GM12878 (cell line): ENCODE results near the gene NME8. TPM values are rescaled to one million over a fixed set of nuclear protein-coding genes. Genes with fewer than 3 reads are reported as not detected.

Experiments
- ATAC-seq: fragments of 200-7000 bp; cut with Tn5 transposase; 3 replicates; pipeline ENCODE4 v1.9.1; 2020; ENCODE audit warnings: mild to moderate bottlenecking, moderate library complexity
- BruUV-seq: library from RNA; stranded (reverse); fragments of 400-500 nt; replicated peaks from 2 replicates; lab custom pipeline; 2021; lab: Mats Ljungman, UMichigan
- CTCF ChIA-PET: fragments of 300-600 bp; sonication (Branson Sonifier 250); formaldehyde crosslinking; extraction: SDS; loops from one replicate; lab custom pipeline; 2021; ENCODE audit warnings: inconsistent platforms; lab: Yijun Ruan, JAX
- POLR2A ChIA-PET: fragments of 350-600 bp; formaldehyde crosslinking; extraction: SDS; loops from one replicate; lab custom pipeline; 2021; ENCODE audit warnings: inconsistent platforms; lab: Charles Lee
- RAD21 ChIA-PET: fragments of 300-600 bp; sonication (Branson Sonifier 250); formaldehyde crosslinking; loops from one replicate; lab custom pipeline; 2023; ENCODE audit warnings: antibody characterized with exemption; ENCODE audit not compliant: unreplicated experiment; lab: Charles Lee
- SMC1A ChIA-PET: fragments of 300-600 bp; sonication (Branson Sonifier 250); formaldehyde crosslinking; loops from one replicate; lab custom pipeline; 2023; ENCODE audit not compliant: unreplicated experiment, uncharacterized antibody; lab: Charles Lee
- DNase-seq: peaks from one replicate; pipeline ENCODE4 v3.0.0-alpha.2; 2011; ENCODE audit warnings: low read depth, low spot score
- FAIRE-seq: peaks from 3 replicates; lab custom pipeline; 2011; peaks lifted over from hg19 to GRCh38; lab: Jason Lieb, UNC
- H2AFZ ChIP-seq: 2 replicates; pipeline ENCODE4 v1.6.0; 2011; ENCODE audit warnings: low read depth, low read length, control low read depth; ENCODE audit not compliant: control insufficient read depth
- H3K27ac ChIP-seq: 2 replicates; pipeline ENCODE4 v1.5.1; 2011; ENCODE audit warnings: control low read depth; ENCODE audit not compliant: control insufficient read depth, insufficient read depth
- H3K27me3 ChIP-seq, 2 experiments: replicated peaks in 1 of 2; 2 replicates each; pipeline versions ENCODE4 v1.6.0 to v1.6.1; 2011; ENCODE audit warnings: low read length in 1 of 2; ENCODE audit not compliant: control insufficient read depth in 2 of 2, insufficient read depth in 2 of 2
- H3K36me3 ChIP-seq, 2 experiments: 2 replicates each; pipeline ENCODE4 v1.5.1; 2011; ENCODE audit warnings: low read length in 1 of 2; ENCODE audit not compliant: control insufficient read depth in 2 of 2, insufficient read depth in 2 of 2
- H3K4me1 ChIP-seq: 2 replicates; pipeline ENCODE4 v1.6.1; 2011; ENCODE audit warnings: mild to moderate bottlenecking, low read length, moderate library complexity, mixed read lengths; ENCODE audit not compliant: control insufficient read depth, insufficient read depth
- H3K4me2 ChIP-seq: 2 replicates; pipeline ENCODE4 v1.6.0; 2011; ENCODE audit warnings: control low read depth; ENCODE audit not compliant: control insufficient read depth, insufficient read depth
- H3K4me3 ChIP-seq: fragments of 200-600 bp; sonication (generic); 2 replicates; pipeline ENCODE4 v1.5.1; 2016
- H3K79me2 ChIP-seq: 2 replicates; pipeline ENCODE4 v1.6.0; 2011; ENCODE audit warnings: low read length; ENCODE audit not compliant: control insufficient read depth, insufficient read depth
- H3K9ac ChIP-seq: 2 replicates; pipeline ENCODE4 v1.8.0; 2011; ENCODE audit warnings: low read length, control low read depth, mixed read lengths; ENCODE audit not compliant: control insufficient read depth, insufficient read depth
- H3K9me3 ChIP-seq: replicated peaks from 3 replicates; pipeline ENCODE4 v1.5.1; 2011; ENCODE audit warnings: mild to moderate bottlenecking, low read length; ENCODE audit not compliant: control insufficient read depth, insufficient read depth
- H4K20me1 ChIP-seq: 2 replicates; pipeline ENCODE4 v1.6.0; 2011; ENCODE audit not compliant: control insufficient read depth, insufficient read depth
- BMI1 ChIP-seq: fragments of 450-650 bp; IDR thresholded peaks from 2 replicates; pipeline ENCODE4 v1.6.1; 2016; ENCODE audit warnings: mild to moderate bottlenecking, moderate library complexity, borderline replicate concordance
- BRCA1 ChIP-seq: IDR thresholded peaks from 2 replicates; pipeline ENCODE4 v1.6.1; 2011; ENCODE audit warnings: low read depth, low read length, improper control_type of control experiment
- FOXK2 ChIP-seq: fragments of 450-650 bp; IDR thresholded peaks from 2 replicates; pipeline ENCODE4 v1.6.1; 2017; ENCODE audit warnings: mild to moderate bottlenecking, moderate library complexity
- MTA3 ChIP-seq: IDR thresholded peaks from 2 replicates; pipeline ENCODE4 v1.6.1; 2012; ENCODE audit warnings: low read length, inconsistent platforms, borderline replicate concordance
- MXI1 ChIP-seq: fragments of 150-350 bp; IDR thresholded peaks from 2 replicates; pipeline ENCODE4 v1.6.1; 2011; ENCODE audit warnings: low read depth, mild to moderate bottlenecking, inconsistent platforms, low read length, improper control_type of control experiment
- WGBS: methylation state at CpG from one replicate; pipeline ENCODE4 v1.1.6; 2016; ENCODE audit warnings: low lambda C conversion rate; ENCODE audit not compliant: insufficient replicate concordance, insufficient coverage; ENCODE audit errors: missing lambda C conversion rate; 5-methylcytosine and 5-hydroxymethylcytosine counted together
- in situ Hi-C: fragments of 300-500 bp; cut with MboI; formaldehyde crosslinking; loops from 9 replicates; pipeline ENCODE4 v1.14.3; 2018; ENCODE audit warnings: mixed read lengths
- intact Hi-C: fragments of 100-400 bp; cut with micrococcal nuclease; formaldehyde crosslinking; loops from one replicate; pipeline ENCODE4 v1.14.2; 2022; ENCODE audit not compliant: unreplicated experiment
- polyA plus RNA-seq, 11 experiments: library from polyadenylated mRNA; depleted of rRNA in 4 of 11; unstranded in 6 of 11; stranded (reverse) in 5 of 11; fragments of >200 nt; fragmentation: Nextera tagmentation in 4 of 11; fragmentation: Illumina TruSeq in 1 of 11; extraction: Ambion mirVana in 4 of 11; extraction: Trizol in 1 of 11; gene quantifications; 1 replicate in 1 of 11; 2 replicates in 10 of 11; pipeline versions ENCODE4 v1.2.1 to v1.2.3, GENCODE V29; 2011 to 2016; ENCODE audit warnings: inconsistent platforms in 2 of 11, missing spikeins in 2 of 11, low read depth in 1 of 11
- total RNA-seq, 4 experiments: library from RNA; depleted of rRNA in 3 of 4; stranded (reverse); fragments of >200 nt in 3 of 4; fragmentation: Illumina TruSeq in 1 of 4; extraction: Trizol in 1 of 4; gene quantifications; 2 replicates each; pipeline versions ENCODE4 v1.2.1 to v1.2.3, GENCODE V29; 2013 to 2021
- TF ChIP-seq, protein P1 (sequence below): IDR thresholded peaks from 2 replicates; pipeline ENCODE4 v1.6.1; 2011; ENCODE audit warnings: borderline replicate concordance, low read depth, mild to moderate bottlenecking, moderate library complexity, low read length; ENCODE audit not compliant: insufficient read depth, poor library complexity, severe bottlenecking
- TF ChIP-seq, protein P2 (sequence below): fragments of 450-650 bp; formaldehyde crosslinking; IDR thresholded peaks from 2 replicates; pipeline ENCODE4 v1.4.0; 2022; ENCODE audit warnings: mild to moderate bottlenecking, moderate library complexity
- TF ChIP-seq, protein P3 (sequence below): fragments of 450-650 bp; IDR thresholded peaks from 2 replicates; pipeline ENCODE4 v1.6.1; 2018; ENCODE audit warnings: mild to moderate bottlenecking, low read depth, moderate library complexity; ENCODE audit not compliant: partially characterized antibody

The NME8 gene
- total and polyA plus RNA-seq, 10 of the 15 experiments (the other 5 are each of a cell fraction or from before 2014, with no cell fraction given): 0.03 to 3.5 (median 0.52) TPM; not detected in 2

DNA sequence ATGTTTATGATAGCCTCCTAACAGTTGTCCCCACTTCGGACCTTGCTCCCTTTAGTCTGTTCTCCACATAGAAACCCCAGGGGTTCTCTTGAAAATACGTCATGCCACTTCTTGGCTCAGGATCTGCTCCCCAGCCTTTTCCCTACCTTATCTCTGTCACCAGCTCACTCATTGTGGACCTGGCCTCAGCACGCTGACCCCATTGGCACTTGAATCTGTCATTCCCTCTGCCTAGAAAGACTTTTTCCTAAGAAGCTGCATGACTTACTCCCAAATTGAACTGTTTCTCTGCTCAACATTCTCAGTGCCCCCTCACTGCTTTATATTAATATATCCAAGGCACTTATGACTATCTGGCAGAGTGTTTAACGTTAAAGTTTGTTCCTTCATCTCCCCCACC is 80.5 kb downstream of the NME8 start:
- H3K36me3 ChIP-seq: no peaks in the 10 kb centered on the region
- SMC1A ChIA-PET: interaction anchor here (0.6 to 2.1 kb wide), 3 partner anchors 9 to 1383 kb away, joined by 3 to 11 read pairs (median 8); no protein-coding TSS in a partner anchor
- H3K27me3 ChIP-seq: no peaks in the 10 kb centered on the region
- H2AFZ ChIP-seq: no peak overlapping the region
- DNase-seq: no peak
- intact Hi-C loops (no loop called here), in situ Hi-C loops (no loop called here)
- POLR2A ChIA-PET: interaction anchor here (0.9 to 1.5 kb wide), 3 partner anchors 7 to 16 kb away, joined by 3 to 4 read pairs (median 4); no protein-coding TSS in a partner anchor
- H3K79me2 ChIP-seq: no peaks in the 10 kb centered on the region
- no peak overlapping the region for H3K27ac ChIP-seq
- FAIRE-seq: no peak
- no TSS peak for BruUV-seq
- no peaks in the 10 kb centered on the region for H4K20me1 ChIP-seq
- no peak for ATAC-seq
- no peak for TF ChIP-seq MXI1
- TF ChIP-seq FOXK2: no peak
- TF ChIP-seq BRCA1: no peak
- TF ChIP-seq, protein P1, sequence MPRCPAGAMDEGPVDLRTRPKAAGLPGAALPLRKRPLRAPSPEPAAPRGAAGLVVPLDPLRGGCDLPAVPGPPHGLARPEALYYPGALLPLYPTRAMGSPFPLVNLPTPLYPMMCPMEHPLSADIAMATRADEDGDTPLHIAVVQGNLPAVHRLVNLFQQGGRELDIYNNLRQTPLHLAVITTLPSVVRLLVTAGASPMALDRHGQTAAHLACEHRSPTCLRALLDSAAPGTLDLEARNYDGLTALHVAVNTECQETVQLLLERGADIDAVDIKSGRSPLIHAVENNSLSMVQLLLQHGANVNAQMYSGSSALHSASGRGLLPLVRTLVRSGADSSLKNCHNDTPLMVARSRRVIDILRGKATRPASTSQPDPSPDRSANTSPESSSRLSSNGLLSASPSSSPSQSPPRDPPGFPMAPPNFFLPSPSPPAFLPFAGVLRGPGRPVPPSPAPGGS: no peak
- TF ChIP-seq BMI1: no peak
- TF ChIP-seq, protein P2, sequence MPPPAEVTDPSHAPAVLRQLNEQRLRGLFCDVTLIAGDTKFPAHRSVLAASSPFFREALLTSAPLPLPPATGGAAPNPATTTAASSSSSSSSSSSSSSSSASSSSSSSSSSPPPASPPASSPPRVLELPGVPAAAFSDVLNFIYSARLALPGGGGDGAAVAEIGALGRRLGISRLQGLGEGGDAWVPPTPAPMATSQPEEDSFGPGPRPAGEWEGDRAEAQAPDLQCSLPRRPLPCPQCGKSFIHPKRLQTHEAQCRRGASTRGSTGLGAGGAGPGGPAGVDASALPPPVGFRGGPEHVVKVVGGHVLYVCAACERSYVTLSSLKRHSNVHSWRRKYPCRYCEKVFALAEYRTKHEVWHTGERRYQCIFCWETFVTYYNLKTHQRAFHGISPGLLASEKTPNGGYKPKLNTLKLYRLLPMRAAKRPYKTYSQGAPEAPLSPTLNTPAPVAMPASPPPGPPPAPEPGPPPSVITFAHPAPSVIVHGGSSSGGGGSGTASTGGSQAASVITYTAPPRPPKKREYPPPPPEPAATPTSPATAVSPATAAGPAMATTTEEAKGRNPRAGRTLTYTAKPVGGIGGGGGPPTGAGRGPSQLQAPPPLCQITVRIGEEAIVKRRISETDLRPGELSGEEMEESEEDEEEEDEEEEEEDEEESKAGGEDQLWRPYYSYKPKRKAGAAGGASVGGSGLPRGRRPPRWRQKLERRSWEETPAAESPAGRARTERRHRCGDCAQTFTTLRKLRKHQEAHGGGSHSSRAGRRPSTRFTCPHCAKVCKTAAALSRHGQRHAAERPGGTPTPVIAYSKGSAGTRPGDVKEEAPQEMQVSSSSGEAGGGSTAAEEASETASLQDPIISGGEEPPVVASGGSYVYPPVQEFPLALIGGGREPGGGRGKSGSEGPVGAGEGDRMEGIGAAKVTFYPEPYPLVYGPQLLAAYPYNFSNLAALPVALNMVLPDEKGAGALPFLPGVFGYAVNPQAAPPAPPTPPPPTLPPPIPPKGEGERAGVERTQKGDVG (CRISPR knock-in tag): no peak
- TF ChIP-seq MTA3: no peak
- TF ChIP-seq, protein P3, sequence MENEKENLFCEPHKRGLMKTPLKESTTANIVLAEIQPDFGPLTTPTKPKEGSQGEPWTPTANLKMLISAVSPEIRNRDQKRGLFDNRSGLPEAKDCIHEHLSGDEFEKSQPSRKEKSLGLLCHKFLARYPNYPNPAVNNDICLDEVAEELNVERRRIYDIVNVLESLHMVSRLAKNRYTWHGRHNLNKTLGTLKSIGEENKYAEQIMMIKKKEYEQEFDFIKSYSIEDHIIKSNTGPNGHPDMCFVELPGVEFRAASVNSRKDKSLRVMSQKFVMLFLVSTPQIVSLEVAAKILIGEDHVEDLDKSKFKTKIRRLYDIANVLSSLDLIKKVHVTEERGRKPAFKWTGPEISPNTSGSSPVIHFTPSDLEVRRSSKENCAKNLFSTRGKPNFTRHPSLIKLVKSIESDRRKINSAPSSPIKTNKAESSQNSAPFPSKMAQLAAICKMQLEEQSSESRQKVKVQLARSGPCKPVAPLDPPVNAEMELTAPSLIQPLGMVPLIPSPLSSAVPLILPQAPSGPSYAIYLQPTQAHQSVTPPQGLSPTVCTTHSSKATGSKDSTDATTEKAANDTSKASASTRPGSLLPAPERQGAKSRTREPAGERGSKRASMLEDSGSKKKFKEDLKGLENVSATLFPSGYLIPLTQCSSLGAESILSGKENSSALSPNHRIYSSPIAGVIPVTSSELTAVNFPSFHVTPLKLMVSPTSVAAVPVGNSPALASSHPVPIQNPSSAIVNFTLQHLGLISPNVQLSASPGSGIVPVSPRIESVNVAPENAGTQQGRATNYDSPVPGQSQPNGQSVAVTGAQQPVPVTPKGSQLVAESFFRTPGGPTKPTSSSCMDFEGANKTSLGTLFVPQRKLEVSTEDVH: no peak
- no peak overlapping the region for H3K4me2 ChIP-seq
- RAD21 ChIA-PET: interaction anchor here (0.9 to 1.8 kb wide), 2 partner anchors 13 to 16 kb away, joined by 4 to 7 read pairs; no protein-coding TSS in a partner anchor
- H3K9me3 ChIP-seq: peaks cover 8% of the 10 kb centered on the region; the same call in 2 of the 3 replicates
- H3K9ac ChIP-seq: no peak overlapping the region
- no peaks in the 10 kb centered on the region for H3K4me1 ChIP-seq
- CTCF ChIA-PET: interaction anchor here (1.8 to 4.2 kb wide), 2 partner anchors 11 to 15 kb away, joined by 5 to 32 read pairs; partner anchors contain the start of gene SFRP4
- no peak overlapping the region for H3K4me3 ChIP-seq
- 59% methylated on average over 4 of the region's 4 CpGs for WGBS
